Common myeloid progenitor, CD34-positive (primary cell): ENCODE measurements around the gene DEFB131B.

Experiments used
- CTCF ChIA-PET: fragments of 350-600 bp; sonication (Branson Sonifier 250); formaldehyde crosslinking; loops from one replicate; lab custom pipeline; 2021; ENCODE audit warnings: antibody characterized with exemption; lab: Charles Lee
- POLR2A ChIA-PET: fragments of 350-600 bp; sonication (Branson Sonifier 250); formaldehyde crosslinking; loops from one replicate; lab custom pipeline; 2021; ENCODE audit warnings: antibody characterized with exemption; lab: Charles Lee
- DNase-seq, 3 donors: peaks; one replicate each; pipeline versions ENCODE4 v3.0.0 to v3.0.0-alpha.2; 2013
- H3K27ac ChIP-seq, 2 experiments: 1 replicate in 1 of 2; 2 replicates in 1 of 2; pipeline ENCODE4 v1.7.0; 2013; ENCODE audit warnings: inconsistent platforms in 2 of 2, low read length in 2 of 2, mild to moderate bottlenecking in 2 of 2, low read depth in 1 of 2, moderate library complexity in 1 of 2; ENCODE audit not compliant: severe bottlenecking in 2 of 2, insufficient read depth in 1 of 2, poor library complexity in 1 of 2
- H3K27me3 ChIP-seq, 5 experiments: replicated peaks in 2 of 5; 1 replicate in 3 of 5; 2 replicates in 2 of 5; pipeline versions ENCODE4 v1.6.1 to v1.7.0; 2013; ENCODE audit warnings: low read length in 4 of 5, mild to moderate bottlenecking in 2 of 5, moderate library complexity in 2 of 5, inconsistent platforms in 1 of 5; ENCODE audit not compliant: insufficient read depth in 5 of 5, control insufficient read depth in 4 of 5
- H3K36me3 ChIP-seq, 4 experiments: 1 replicate in 2 of 4; 2 replicates in 2 of 4; pipeline versions ENCODE4 v1.6.1 to v1.7.0; 2013; ENCODE audit warnings: low read length in 3 of 4, control low read depth in 1 of 4, mild to moderate bottlenecking in 1 of 4; ENCODE audit not compliant: control insufficient read depth in 4 of 4, insufficient read depth in 4 of 4
- H3K4me1 ChIP-seq, 4 experiments: 1 replicate in 3 of 4; 2 replicates in 1 of 4; pipeline versions ENCODE4 v1.6.1 to v1.7.1; 2013; ENCODE audit warnings: low read length in 3 of 4, mild to moderate bottlenecking in 3 of 4, control low read depth in 1 of 4, inconsistent platforms in 1 of 4, moderate library complexity in 1 of 4; ENCODE audit not compliant: control insufficient read depth in 4 of 4, insufficient read depth in 4 of 4; ENCODE audit errors: control extremely low read depth in 1 of 4
- H3K4me3 ChIP-seq, 7 experiments: 1 replicate in 4 of 7; 2 replicates in 3 of 7; pipeline versions ENCODE4 v1.5.1 to v1.7.0; 2013; ENCODE audit warnings: mild to moderate bottlenecking in 7 of 7, low read length in 6 of 7, moderate library complexity in 6 of 7, inconsistent platforms in 2 of 7, low read depth in 2 of 7, control low read depth in 1 of 7; ENCODE audit not compliant: insufficient read depth in 4 of 7, control insufficient read depth in 1 of 7; ENCODE audit errors: extremely low read depth in 1 of 7
- H3K9me3 ChIP-seq, 5 experiments: 1 replicate in 4 of 5; 2 replicates in 1 of 5; pipeline versions ENCODE4 v1.6.1 to v1.7.1; 2013; ENCODE audit warnings: low read length in 4 of 5, mild to moderate bottlenecking in 2 of 5, inconsistent platforms in 1 of 5, low read depth in 1 of 5, moderate library complexity in 1 of 5; ENCODE audit not compliant: control insufficient read depth in 4 of 5, insufficient read depth in 2 of 5; ENCODE audit errors: control extremely low read depth in 1 of 5
- WGBS: methylation state at CpG from one replicate; pipeline ENCODE4 v1.1.5; 2013; ENCODE audit not compliant: insufficient coverage; 5-methylcytosine and 5-hydroxymethylcytosine counted together

DEFB131B gene

GRCh38 chr11:71927820-71928736 is 49.8 kb downstream of the DEFB131B start, which contains the start of gene XNDC1N:
Gene XNDC1N (minus strand): TSS chr11:71928594. CDS start chr11:71923353, 5,241 bp downstream.
- 0% methylated on average over 35 of the region's 40 CpGs for WGBS
- ChIA-PET CTCF (interaction anchor here (0.8 to 3.1 kb wide), 6 partner anchors 16 to 217 kb away, joined by 3 to 9 read pairs (median 4); no protein-coding TSS in a partner anchor), POLR2A (interaction anchor here (1.8 kb wide), 1 partner anchor 15 kb away, joined by 5 read pairs; no protein-coding TSS in a partner anchor)
- H3K36me3 ChIP-seq = peaks cover 0 to 7% (median 6%) of the 10 kb centered on the region in 4 experiments
- H3K27me3 ChIP-seq = no peaks in the 10 kb centered on the region
- peak within 1 kb of the TSS; percentile 99 to 100 for H3K27ac ChIP-seq
- DNase-seq = peak in 2 of 3 donors; percentile 74 to 92
- peak within 1 kb of the TSS; percentile 84 to 100 (median 91) for H3K4me3 ChIP-seq
- peaks cover 10 to 25% (median 23%) of the 10 kb centered on the region in 4 experiments for H3K4me1 ChIP-seq
- no peaks in the 10 kb centered on the region for H3K9me3 ChIP-seq

GRCh38 chr11:71928737-71929443 is 50.6 kb downstream of the DEFB131B start, which contains the start of gene RNF121:
Gene RNF121 (plus strand): TSS chr11:71929046. CDS start chr11:71929062, 16 bp downstream.
- Histone ChIP-seq H3K36me3 (peaks cover 0 to 7% (median 6%) of the 10 kb centered on the region in 4 experiments), H3K27me3 (no peaks in the 10 kb centered on the region), H3K4me1 (peaks cover 10 to 26% (median 23%) of the 10 kb centered on the region in 4 experiments), H3K4me3 (peak within 1 kb of the TSS; percentile 84 to 100 (median 91)), H3K27ac (peak within 1 kb of the TSS; percentile 99 to 100), H3K9me3 (no peaks in the 10 kb centered on the region)
- ChIA-PET CTCF (interaction anchor here (0.8 to 3.1 kb wide), 5 partner anchors 15 to 162 kb away, joined by 3 to 9 read pairs (median 5); no protein-coding TSS in a partner anchor), POLR2A (interaction anchor here (0.5 to 1.8 kb wide), 2 partner anchors 14 to 427 kb away, joined by 5 to 6 read pairs; no protein-coding TSS in a partner anchor)
- WGBS = under 1% methylated on average over 30 of the region's 32 CpGs
- peak; percentile 96 to 99 (median 98) for DNase-seq

- Histone ChIP-seq H3K27me3 (no peaks in the 10 kb centered on the region), H3K36me3 (peaks cover 0 to 7% (median 6%) of the 10 kb centered on the region in 4 experiments), H3K4me1 (peaks cover 10 to 32% (median 26%) of the 10 kb centered on the region in 4 experiments), H3K27ac (peak overlapping the region in 1 of 2 experiments; percentile 99), H3K9me3 (no peaks in the 10 kb centered on the region), H3K4me3 (peak overlapping the region; percentile 84 to 100 (median 91))
- WGBS = 10% methylated on average over 3 of the region's 6 CpGs
- POLR2A ChIA-PET = interaction anchor here (0.5 kb wide), 1 partner anchor 428 kb away, joined by 6 read pairs; no protein-coding TSS in a partner anchor
- no peak for DNase-seq
- CTCF ChIA-PET = interaction anchor here (1.4 to 3.1 kb wide), 3 partner anchors 15 to 53 kb away, joined by 4 to 9 read pairs (median 6); no protein-coding TSS in a partner anchor
Observed at GRCh38 chr11:71929491-71929890, 51.2 kb downstream of the DEFB131B start.

GRCh38 chr11:71930556-71931244 is 52.4 kb downstream of the DEFB131B start:
- H3K4me1 ChIP-seq = peaks cover 10 to 32% (median 26%) of the 10 kb centered on the region in 4 experiments
- no peak for DNase-seq
- 84% methylated on average over 4 of the region's 11 CpGs for WGBS
- CTCF ChIA-PET = interaction anchor here (1.2 kb wide), 1 partner anchor 95 kb away, joined by 5 read pairs; no protein-coding TSS in a partner anchor
- no peaks in the 10 kb centered on the region for H3K27me3 ChIP-seq
- H3K9me3 ChIP-seq = no peaks in the 10 kb centered on the region
- H3K27ac ChIP-seq = no peak overlapping the region
- H3K36me3 ChIP-seq = peaks cover 0 to 5% (median 2%) of the 10 kb centered on the region in 4 experiments
- no peak overlapping the region for H3K4me3 ChIP-seq
- POLR2A ChIA-PET = no interaction called here

GRCh38 chr11:71931245-71931602 is 53.0 kb downstream of the DEFB131B start:
- ChIA-PET POLR2A (no interaction called here), CTCF (interaction anchor here (0.7 to 1.2 kb wide), 2 partner anchors 13 to 94 kb away, joined by 3 to 5 read pairs; no protein-coding TSS in a partner anchor)

More at GRCh38 chr11:71931245-71931602, 53.0 kb downstream of the DEFB131B start:
- Histone ChIP-seq H3K27me3 (no peaks in the 10 kb centered on the region), H3K36me3 (peaks cover 0 to 2% (median under 1%) of the 10 kb centered on the region in 4 experiments), H3K27ac (no peak overlapping the region), H3K4me1 (peaks cover 10 to 32% (median 26%) of the 10 kb centered on the region in 4 experiments), H3K9me3 (no peaks in the 10 kb centered on the region), H3K4me3 (no peak overlapping the region)
- WGBS = 92% methylated on average over 1 of the region's 2 CpGs
- DNase-seq = no peak
